Measurements from ENCODE around the gene P2RX6.
"Not testable (repeated sequence)": the region's sequence is repeated elsewhere in the genome, so short reads cannot be mapped to it uniquely, and the experiment has no call there.

The P2RX6 gene

DNA sequence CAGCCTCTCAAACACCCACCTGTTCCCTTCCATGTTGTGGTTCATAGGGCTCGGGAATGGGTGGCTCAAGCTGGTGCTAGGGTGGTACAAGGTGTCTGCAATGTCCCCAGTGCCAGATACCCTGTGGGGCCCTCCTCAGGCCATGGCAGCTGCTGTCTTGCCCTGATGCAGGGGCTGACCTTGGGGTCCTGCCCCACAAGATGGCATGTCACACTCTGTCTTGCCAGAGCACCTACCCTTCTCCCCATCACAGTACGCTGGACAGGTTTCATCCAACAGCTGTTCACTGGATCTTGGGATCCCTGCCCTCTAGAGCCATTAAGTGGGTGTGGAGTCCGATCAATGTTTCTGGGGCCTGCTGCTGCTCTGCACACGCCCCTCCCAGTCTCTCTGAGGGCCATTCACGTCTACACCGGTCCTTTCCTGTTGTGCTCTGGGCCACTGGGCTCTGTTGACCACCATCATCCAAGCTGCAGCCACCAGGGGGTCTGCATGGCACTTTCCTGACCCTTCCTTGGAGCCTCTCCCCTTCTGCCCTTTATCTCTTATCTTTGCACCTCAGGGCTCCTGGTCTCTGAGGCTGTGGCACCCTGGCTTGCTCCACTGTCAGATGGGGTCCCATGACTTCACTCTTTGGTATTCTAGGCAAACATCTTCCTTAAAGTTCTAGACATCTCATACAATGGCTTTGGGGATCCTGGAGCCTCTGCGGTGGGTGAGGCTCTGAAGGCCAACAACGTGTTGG lies 37.9 kb downstream of the P2RX6 start:
- no peak for DNase-seq (ENCODE audit: low read depth)

- DNase-seq (ENCODE audit: low read depth): no peak
Measured at GRCh38 chr22:21054046-21054713, 39.2 kb downstream of the P2RX6 start.

DNA sequence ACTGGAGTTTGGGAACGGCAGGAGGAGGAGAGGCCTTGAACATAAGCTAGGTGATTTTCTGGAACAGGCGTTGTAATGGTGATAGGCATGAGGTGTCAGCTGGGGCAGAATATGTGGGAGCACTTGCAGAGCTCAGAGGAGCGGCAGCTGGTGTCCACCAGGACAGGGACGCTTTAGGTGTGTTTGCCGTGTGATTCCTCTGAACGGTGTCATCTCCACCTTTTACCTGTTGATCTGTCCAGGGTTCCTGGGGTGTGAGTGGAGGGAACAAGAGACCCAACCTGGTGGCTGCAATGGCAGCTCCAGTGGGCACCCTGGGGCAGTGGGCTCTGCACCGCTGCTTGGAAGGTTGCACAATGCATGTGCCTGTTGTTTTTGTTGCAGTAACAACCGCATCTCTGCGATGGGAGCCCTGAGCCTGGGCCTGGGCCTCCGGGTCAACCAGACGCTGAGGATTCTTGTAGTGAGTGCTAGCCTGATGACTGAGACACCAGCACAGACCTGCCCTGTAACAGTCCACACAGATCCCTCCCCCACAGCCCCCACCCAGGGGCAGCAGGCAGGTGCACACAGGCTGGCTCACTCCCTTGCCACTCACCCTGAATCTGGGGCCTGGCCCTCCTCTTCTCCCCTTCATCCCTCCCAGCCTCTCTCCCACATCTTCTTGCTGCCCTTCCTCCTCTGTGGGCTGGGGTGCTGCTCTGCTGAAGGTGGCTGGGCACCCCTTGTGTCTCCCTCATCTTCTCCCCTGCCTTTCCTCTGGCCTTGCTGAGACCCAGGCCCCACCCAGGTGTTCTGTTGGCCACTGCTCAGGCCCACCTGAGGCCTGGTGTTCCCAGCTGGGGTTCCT lies 40.0 kb downstream of the P2RX6 start:
- DNase-seq (ENCODE audit: low read depth): no peak

DNA sequence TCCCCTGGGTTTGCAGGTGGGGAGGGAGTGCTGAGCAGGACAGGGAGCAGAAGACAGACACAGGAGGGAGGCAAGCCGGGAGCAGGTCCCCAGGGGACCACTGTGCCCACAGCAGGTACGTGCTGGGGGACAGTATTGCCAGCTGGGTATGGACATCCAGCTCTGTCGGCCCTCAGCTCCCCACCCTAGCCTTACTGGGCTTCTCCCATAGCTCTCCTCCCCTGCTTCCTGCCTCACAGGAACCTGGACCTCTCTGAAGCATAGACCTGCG lies 40.5 kb downstream of the P2RX6 start:
- DNase-seq (ENCODE audit: low read depth): no peak

DNA sequence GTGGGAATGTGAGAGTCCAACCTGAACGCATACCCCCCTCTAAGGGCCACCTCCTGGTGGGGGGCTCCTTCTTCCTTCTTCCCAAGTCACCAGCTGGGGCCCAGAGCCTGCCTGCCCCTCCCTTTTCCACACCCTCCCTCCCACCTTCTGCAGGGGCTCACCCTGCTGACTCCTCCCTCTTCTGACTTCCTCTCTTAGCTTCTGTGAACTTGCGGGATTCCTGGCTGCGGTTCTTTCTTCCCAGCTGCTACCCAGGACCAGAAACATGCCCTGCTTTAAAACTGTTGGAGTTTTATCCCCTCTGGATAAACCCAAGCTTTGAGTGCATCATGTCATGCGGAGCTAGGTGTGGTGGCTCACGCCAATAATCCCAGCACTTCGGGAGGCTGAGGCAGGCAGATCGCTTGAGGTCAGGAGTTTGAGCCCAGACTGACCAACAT lies 40.9 kb downstream of the P2RX6 start:
- no peak for DNase-seq (ENCODE audit: low read depth)

DNA sequence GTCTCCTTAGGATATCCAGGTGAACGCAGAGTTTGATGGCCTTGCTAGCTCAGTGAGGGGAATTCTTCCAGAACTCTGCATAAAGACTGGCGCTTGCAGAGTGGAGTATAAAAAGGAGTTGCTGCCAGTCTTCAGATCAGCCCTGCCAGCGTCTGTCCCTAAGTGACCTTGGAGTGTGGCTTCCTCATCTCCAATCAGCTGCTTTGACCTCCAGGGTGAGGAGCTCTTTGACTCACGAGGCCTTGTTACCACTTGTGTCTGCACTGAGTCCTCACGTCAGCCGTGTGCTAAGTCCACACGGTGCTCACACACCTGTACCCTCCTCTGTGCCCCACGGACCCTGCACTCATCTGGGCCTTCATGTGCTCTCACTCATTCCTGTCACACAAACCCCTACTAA lies 45.4 kb downstream of the P2RX6 start:
- DNase-seq (ENCODE audit: low read depth): not testable (repeated sequence)

DNA sequence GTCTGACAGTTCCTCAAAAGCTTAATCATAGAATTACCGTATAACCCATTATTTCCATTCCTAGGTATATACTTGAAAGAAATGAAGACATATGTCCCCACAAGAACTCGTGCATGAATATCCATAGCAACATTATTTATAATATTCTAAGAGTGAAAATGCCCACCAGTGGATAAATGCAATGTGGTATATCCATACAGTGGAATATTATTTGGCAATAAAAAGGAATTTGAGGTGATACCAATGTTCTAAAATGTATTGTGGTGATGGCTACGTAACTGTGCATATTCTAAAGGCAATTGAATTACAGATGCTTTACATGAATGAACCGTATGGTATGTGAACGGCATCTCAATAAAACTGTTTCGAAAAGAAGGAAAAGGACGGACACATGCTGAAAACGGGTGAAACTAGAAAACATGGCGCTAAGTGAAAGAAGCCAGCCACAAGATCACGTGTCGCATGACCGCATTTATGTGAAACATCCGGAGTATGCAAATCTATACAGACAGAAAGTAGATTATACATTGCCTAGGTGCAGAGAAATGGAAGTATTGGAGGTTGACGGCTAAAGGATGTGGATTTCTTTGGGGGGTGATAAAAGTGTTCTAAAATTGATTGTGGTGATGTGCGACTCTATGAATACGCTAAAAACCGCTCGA lies 46.8 kb downstream of the P2RX6 start:
- DNase-seq (ENCODE audit: low read depth): not testable (repeated sequence)

DNA sequence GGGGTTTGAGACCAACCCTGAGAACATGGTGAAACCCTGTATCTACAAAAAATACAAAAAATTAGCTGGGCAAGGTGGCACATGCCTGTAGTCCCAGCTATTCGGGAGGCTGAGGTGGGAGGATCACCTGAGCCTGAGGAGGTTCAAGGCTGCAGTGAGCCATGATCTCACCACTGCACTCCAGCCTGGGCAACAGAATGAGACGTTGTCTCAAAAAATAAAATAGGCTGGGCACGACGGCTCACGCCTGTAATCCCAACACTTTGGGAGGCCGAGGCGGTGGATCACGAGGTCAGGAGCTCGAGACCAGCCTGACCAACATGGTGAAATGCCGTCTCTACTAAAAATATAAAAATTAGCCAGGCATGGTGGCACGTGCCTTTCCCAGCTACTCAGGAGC lies 49.5 kb downstream of the P2RX6 start:
- not testable (repeated sequence) for DNase-seq (ENCODE audit: low read depth)

DNA sequence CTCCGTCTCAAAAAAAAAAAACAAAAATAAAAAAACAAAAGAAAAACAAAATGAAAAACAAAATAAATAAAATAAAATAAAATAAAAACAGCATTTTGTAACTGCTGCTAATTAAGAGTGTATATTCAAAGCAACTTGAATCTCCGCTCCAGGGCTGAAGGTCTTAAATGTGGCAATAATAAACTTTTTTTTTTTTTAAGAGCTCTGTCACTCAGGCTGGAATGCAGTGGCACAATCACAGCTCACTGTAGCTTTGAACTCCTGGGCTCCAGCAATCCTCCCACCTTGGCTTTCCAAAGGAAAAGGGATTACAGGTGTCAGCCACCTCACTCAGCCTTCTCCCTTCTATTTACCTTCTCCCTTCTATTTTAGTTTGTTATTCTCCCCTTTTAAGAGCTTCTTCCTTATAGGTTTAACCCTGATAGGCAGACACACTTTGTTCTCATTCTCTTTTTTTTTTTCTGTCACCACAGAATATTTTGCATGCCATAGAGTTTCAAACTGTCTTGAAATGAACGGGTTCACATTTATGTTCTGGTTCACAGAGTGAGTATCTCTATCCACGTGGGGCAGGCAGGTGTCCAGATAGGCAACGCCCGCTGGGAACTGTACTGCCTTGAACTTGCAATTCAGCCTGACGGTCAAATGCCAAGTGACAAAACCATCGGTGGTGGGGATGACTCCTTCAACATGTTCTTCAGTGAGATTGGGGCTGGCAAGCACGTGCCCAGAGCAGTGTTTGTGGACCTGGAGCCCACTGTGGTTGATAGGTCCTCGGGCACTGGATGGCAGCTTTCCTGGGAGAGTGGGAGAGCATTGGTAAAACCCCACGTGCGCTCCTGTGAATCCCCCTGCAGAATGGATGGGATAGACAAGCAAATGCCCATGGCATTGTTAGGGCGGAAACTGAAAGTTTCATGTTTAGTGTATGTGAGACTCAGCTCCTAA lies 50.2 kb downstream of the P2RX6 start:
- DNase-seq (ENCODE audit: low read depth): no peak

GRCh38 chr22:21067075-21067900 lies 52.3 kb downstream of the P2RX6 start:
- no peak for DNase-seq (ENCODE audit: low read depth)

- no peak for DNase-seq (ENCODE audit: low read depth)
Measured at GRCh38 chr22:21067901-21068680, 53.1 kb downstream of the P2RX6 start.

DNA sequence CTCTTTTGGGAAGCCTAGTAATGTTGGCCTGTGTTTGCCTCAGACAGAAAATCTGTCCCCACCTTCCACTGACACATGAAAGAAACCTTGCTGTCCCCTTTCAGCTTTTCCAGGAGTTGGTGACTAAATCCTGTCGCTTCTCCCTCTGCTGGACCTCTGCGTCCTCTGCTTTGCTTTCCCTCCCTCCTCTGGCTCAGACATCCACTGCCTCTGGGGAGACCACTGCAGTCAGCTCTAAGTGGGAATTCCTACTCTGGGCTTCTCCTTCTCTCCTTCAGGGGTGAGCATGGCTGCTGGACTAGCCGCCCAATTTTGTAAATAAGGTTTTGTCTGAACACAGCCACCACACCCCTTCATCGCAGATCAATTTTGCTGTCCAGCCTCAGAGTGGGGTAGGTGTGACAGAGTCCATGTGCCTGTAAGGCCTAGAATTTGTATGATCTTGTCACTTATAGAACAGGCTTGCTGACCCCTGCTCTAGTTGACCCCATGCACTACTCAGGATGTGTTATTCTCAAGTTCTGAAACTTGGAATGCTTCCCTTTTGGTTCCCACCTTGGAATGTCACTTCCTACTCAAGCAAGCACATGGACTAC lies 53.8 kb downstream of the P2RX6 start:
- DNase-seq (ENCODE audit: low read depth): no peak

- no peak for DNase-seq (ENCODE audit: low read depth)
Measured at GRCh38 chr22:21069375-21069774, 54.4 kb downstream of the P2RX6 start.

- DNase-seq (ENCODE audit: low read depth): no peak
Measured at GRCh38 chr22:21070690-21071615, 56.0 kb downstream of the P2RX6 start.

GRCh38 chr22:21071796-21072195 lies 56.8 kb downstream of the P2RX6 start:
- not testable (repeated sequence) for DNase-seq (ENCODE audit: low read depth)

GRCh38 chr22:21073023-21073422 lies 58.1 kb downstream of the P2RX6 start:
- DNase-seq (ENCODE audit: low read depth): no peak

DNA sequence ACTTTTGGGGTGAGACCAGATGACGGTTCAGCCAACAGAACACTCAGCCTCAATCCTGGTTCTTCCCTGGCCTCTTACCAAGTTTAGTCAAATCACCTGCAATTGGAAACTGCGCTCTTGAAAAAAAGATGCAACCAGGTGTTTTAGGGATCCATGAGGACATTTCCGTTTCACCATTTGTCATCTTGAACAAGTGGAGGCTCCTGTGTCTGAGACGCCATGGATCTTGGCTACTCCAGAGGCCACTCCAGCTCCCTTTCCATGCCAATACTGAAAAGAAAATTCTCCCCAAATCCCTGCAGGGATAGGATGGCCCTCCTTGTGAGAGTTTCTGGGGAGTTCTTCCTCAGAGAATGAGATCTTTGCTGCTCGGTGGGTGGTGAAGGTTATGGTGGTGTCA lies 58.5 kb downstream of the P2RX6 start:
- DNase-seq (ENCODE audit: low read depth): no peak

DNA sequence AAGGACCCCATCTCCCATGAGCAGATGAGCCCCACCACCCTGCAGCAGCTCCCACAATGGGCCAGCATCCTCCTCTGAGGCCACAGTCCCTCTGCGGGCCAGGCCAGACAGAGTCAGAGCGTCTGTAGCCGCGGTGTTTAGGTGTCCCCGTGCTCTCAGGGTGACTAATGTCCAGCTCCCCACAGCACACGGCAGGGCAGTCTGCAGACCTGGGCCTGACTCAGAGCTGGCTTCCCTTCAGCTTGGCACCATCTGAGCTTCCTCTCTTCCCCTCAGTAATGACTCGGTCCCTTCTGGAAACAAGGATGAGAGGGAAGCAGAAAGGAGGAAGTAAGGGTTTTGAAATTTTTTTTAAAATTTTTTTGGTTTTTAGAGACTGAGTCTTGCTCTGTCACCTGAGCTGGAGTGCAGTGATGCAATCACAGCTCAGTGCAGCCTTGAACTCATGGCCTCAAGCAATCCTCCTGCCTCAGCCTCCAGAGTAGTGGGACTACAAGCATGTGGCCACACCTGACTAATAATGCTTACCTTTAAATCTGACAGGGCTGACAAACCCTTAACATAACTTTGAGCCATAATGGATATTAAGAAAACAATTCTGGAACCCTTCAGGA lies 59.2 kb downstream of the P2RX6 start:
- no peak for DNase-seq (ENCODE audit: low read depth)

All from activated T-cell treated with anti-CD3 and anti-CD28 coated beads for 48 hours (primary cell).